ENCODE measurements around the gene C11orf24. TPM values are rescaled to one million over a fixed set of nuclear protein-coding genes. Genes with fewer than 3 reads are reported as not detected.
A peak's percentile ranks its signal among the peaks of the same experiment; 100 is the strongest.

The C11orf24 gene
- total RNA-seq, 1 experiment from 2014 or later = 37.7 TPM

DNA sequence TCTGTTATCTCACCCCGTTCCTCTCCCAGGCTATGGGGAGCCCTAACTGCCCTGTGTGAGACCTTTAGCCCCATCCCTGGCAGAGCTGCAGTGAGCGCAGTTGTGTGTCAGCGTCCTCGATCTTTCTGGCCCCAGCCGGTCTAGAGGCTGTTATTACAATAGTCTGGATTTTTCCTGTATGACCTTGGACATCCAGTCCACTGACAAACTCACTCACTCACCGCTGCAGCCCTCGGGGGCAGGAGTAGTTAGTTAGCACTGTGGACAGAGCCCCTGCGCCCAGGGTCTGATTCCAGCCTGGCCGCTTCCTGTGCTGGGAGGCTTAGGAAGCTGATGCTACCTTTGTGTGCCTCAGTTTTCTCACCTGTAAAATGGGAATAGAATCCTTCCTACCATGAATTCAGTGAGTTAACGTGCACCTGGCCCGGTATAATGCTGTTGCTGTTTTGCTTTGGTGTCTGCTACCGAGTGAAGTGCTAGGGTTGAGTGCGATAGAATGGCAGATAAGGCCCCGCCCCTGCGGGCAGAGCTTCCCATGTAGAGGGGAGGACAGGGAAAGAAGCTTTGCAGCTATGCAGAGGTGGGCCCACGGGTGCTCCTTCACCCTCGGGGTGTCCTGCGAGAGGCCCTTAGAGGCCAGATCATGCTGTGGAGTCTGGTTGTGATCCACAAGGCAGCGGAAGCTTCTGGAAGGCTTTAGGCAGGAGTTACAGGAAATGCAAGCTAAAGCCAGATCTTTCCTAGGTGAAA lies 43.6 kb upstream of the C11orf24 start:
- no TSS peak for BruUV-seq (replicated peaks)
- Histone ChIP-seq H4K20me1 (ENCODE audit: insufficient read depth) (peaks cover 26% of the 10 kb centered on the region), H3K27me3 (ENCODE audit: insufficient read depth, low read depth) (no peaks in the 10 kb centered on the region), H3K9me3 (ENCODE audit: insufficient read depth, low read depth) (no peaks in the 10 kb centered on the region), H3K4me3 (peak overlapping the region; percentile 89), H3K4me1 (replicated peaks; ENCODE audit: insufficient read depth) (peaks cover 39% of the 10 kb centered on the region), H3K36me3 (ENCODE audit: low read depth) (no peaks in the 10 kb centered on the region), H3K9me2 (ENCODE audit: insufficient read depth) (no peaks in the 10 kb centered on the region), H3K27ac (peak overlapping the region; percentile 75), H3K4me2 (peak overlapping the region; percentile 96), H3K79me2 (ENCODE audit: low read depth) (peaks cover 71% of the 10 kb centered on the region), H2AFZ (0 out of 2 replicates have a peak overlapping the region, but pooled peaks have one; percentile 83), H3F3A (ENCODE audit: insufficient read depth, low read depth) (peaks cover 46% of the 10 kb centered on the region)
- ChIA-PET CTCF (interaction anchor here (0.6 kb wide), 1 partner anchor 65 kb away, joined by 3 read pairs; no protein-coding TSS in a partner anchor), POLR2A (ENCODE audit: unreplicated experiment) (interaction anchor here (0.5 to 0.7 kb wide), 2 partner anchors 26 to 78 kb away, joined by 5 to 9 read pairs; no protein-coding TSS in a partner anchor)
- intact Hi-C loops (cut with micrococcal nuclease; ENCODE audit: unreplicated experiment) = loop anchor here (1.0 kb wide), 1 partner anchor 27 kb away; no protein-coding TSS in a partner anchor
- peak; percentile 59 to 60 for DNase-seq
- TF ChIP-seq EZH2 (IDR thresholded peaks at IDR 0.05; ENCODE audit: low read depth) (no peak), CTCF (conservative IDR thresholded peaks at IDR 0.05) (no peak)

GRCh38 chr11:68314203-68315170 lies 42.7 kb upstream of the C11orf24 start:
- Histone ChIP-seq H3K27ac (peak overlapping the region; percentile 75), H3K79me2 (ENCODE audit: low read depth) (peaks cover 62% of the 10 kb centered on the region), H3K4me1 (replicated peaks; ENCODE audit: insufficient read depth) (peaks cover 39% of the 10 kb centered on the region), H3K27me3 (ENCODE audit: insufficient read depth, low read depth) (no peaks in the 10 kb centered on the region), H3K9me2 (ENCODE audit: insufficient read depth) (no peaks in the 10 kb centered on the region), H3K36me3 (ENCODE audit: low read depth) (no peaks in the 10 kb centered on the region), H3K4me2 (peak overlapping the region; percentile 96), H3K4me3 (peak overlapping the region; percentile 89), H2AFZ (peak overlapping the region; percentile 83; the same call in 1 of the 2 replicates), H3F3A (ENCODE audit: insufficient read depth, low read depth) (peaks cover 54% of the 10 kb centered on the region), H4K20me1 (ENCODE audit: insufficient read depth) (peaks cover 26% of the 10 kb centered on the region), H3K9me3 (ENCODE audit: insufficient read depth, low read depth) (no peaks in the 10 kb centered on the region)
- POLR2A ChIA-PET (ENCODE audit: unreplicated experiment) = interaction anchor here (0.7 kb wide), 1 partner anchor 1021 kb away, joined by 3 read pairs; no protein-coding TSS in a partner anchor
- TF ChIP-seq CTCF (conservative IDR thresholded peaks at IDR 0.05) = 0 out of 2 replicates have a peak, but pooled peaks have one; percentile 22
- no peak for TF ChIP-seq EZH2 (IDR thresholded peaks at IDR 0.05; ENCODE audit: low read depth)
- CTCF ChIA-PET = interaction anchor here (0.6 to 0.7 kb wide), 2 partner anchors 18 to 54 kb away, joined by 4 read pairs; no protein-coding TSS in a partner anchor
- DNase-seq = peak; percentile 64 to 81
- intact Hi-C loops (cut with micrococcal nuclease; ENCODE audit: unreplicated experiment) = loop anchor here (1.0 kb wide), 3 partner anchors 28 to 66 kb away; no protein-coding TSS in a partner anchor
- BruUV-seq (replicated peaks) = TSS peak; percentile 96
